CD4-positive, alpha-beta T cell treated with Interleukin-15 for 4 hours (primary cell): ENCODE results near the gene F3.

ENCODE experiments used
- DNase-seq: peaks from one replicate; pipeline ENCODE4 v3.0.0-alpha.2; 2020; ENCODE audit warnings: low spot score

F3 gene

DNA sequence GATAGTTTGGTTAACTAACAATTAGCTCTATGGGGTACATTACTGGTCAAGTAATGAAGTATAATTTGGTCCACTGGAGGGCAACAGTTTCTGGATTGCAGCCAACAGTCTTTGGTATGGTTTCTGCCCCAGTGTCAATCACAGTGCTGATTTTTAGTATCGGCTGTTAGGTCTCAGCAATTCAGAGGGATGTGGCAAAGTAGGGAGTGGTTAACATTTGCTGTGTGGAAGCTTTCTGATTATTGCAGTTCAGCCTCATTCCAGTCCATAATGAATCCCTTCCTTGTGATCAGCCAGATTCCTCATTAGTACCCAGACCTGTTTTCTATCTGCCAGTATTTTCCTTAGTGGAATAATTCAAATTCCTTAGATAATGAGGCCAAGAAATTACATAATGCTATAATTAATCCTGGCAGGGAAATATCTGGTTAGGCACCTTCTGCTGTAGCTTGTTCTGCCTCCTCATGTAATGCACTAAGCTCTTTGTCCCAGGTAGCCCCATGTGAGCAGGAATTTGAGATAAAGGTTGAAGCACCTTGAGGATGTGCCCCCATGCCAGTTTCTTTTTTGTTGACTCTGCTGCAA, 14.0 kb downstream of the F3 start:
- DNase-seq: no peak

- DNase-seq: no peak
Measured at GRCh38 chr1:94526152-94526980, 15.2 kb downstream of the F3 start.

DNA sequence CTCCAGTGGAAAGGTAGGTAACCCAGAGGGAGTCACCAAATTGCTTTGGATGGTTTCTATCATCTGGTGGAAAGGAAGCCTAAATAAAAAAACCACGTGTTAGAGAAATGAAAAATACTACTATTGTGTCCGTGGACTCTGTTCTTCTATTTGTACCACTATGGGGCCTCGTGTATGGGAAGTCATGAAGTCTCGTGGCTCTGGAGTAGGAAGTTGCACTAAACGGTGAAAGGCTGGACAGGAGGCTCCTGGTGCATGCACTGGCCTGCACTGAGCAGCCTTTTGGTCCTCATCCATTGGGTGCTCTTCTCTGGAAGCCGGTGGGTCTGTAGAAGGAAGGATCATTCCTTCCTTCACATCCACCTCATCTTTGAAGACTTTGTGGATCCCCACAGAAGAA, 17.0 kb downstream of the F3 start:
- no peak for DNase-seq

DNA sequence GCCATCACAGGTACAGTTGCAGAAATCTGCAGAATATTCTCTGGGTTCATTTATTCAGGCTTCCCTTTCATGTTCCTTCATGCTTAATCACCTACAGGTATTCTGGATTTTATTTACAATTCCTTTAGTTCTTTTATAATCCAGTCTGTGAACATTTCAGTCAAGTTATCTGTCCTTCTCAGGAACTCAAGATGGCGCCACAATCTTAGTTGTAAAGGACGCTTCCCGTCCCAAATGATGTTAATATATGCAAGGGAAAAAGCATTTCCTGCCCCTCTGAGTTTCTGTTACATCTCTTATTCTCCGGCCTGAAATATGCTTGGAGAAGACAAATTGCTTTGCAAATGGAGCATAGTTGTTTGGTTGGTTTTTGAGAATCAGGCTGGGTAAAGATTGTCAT, 19.3 kb downstream of the F3 start:
- no peak for DNase-seq

- DNase-seq: no peak
Measured at GRCh38 chr1:94519351-94519750, 22.2 kb downstream of the F3 start.

DNA sequence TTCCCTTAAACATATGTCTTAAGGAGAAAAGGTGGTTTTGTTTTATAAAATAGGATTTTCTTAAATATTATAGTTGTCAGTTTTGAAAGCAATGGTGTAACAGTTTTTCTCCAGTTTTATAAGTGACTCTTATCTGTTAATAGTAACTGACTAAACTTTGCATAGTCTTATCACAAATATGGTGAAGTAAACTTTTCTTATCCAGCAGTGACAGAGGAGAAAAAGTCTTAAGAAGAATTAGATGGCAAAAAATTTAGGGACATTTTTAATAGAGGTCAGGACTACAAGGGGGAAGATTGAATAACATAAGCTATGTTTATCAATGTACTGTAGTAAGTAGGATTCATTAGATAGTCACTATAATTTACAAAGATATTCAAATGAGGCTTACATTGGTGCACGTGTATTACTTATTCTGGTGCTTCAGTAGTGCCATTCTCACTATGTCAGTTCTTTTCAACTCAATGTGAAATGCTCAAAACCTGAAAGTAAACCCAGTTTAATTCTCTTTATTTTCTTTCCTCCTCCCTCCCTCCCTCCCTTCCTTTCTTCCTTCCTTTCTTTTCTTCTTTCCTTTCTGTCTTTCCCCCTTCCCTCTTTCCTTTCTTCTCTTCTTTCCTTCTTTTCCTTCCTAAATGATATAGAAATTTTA, 26.1 kb downstream of the F3 start:
- no peak for DNase-seq

GRCh38 chr1:94514095-94514727, 27.3 kb downstream of the F3 start:
- DNase-seq: no peak

- no peak for DNase-seq
Measured at GRCh38 chr1:94512816-94513215, 28.7 kb downstream of the F3 start.

GRCh38 chr1:94504601-94505000, 37.0 kb downstream of the F3 start:
- DNase-seq: no peak

- DNase-seq: no peak
Measured at GRCh38 chr1:94503153-94503552, 38.4 kb downstream of the F3 start.

- DNase-seq: no peak
Measured at GRCh38 chr1:94501935-94502334, 39.6 kb downstream of the F3 start.

DNA sequence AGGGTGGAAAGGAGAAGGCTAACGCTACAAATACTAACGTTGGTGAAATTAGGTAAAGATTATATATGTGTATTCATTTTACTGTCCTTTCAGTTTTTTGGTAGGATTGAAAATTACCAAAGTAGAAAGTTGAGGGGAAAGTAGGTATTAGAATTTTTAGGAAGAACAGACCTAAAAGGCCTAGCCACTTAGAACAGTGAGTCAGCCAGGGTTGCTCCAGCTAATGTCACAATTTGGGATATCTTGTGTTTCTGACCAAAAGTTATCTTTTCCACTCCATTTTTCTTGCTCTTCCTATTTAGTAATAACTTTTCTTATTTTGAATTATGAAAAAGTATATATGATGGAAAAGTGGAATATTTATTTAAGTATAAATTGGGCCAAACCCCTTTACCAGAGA, 40.1 kb downstream of the F3 start:
- DNase-seq: no peak

DNA sequence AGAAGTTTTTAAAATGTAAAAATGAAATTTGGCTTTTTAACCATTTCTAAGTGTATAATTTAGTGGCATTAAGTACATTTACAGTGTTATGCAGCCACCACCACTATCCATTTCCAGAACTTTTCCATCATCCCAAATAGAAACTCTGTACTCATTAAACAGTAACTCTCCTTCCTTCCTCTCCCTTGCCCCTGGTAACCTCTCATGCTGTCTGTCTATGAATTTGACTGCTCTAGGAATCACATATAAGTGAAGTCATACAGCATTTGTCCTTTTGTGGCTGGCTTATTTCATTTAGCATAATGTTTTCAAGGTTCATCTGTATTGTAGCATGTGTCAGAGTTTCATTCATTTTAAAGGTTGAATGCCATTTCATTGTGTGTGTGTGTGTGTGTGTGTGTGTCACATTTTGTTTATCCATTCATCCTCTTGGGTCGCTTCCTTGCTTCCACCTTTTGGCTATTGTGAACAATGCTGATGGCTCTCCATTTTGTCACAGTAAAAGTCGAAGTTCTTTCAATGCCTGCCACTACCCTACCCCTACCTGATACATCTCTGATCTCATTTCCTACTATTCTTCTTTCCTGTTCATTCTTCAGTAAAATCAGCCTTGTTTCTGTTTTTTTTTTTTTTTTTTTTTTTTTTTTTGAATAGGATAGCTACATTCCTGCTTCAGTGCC, 45.3 kb downstream of the F3 start:
- DNase-seq: no peak

GRCh38 chr1:94490556-94490955, 51.0 kb downstream of the F3 start:
- DNase-seq: no peak

- DNase-seq: no peak
Measured at GRCh38 chr1:94486990-94487389, 54.6 kb downstream of the F3 start.

- peak; percentile 48 for DNase-seq
Measured at GRCh38 chr1:94481473-94481933, 60.1 kb downstream of the F3 start.

GRCh38 chr1:94479682-94480081, 61.9 kb downstream of the F3 start:
- no peak for DNase-seq
